ENCODE data around the gene ARIH2. TPM values are rescaled to one million over a fixed set of nuclear protein-coding genes. Genes with fewer than 3 reads are reported as not detected.

The ARIH2 gene
- total RNA-seq, 1 donor from 2014 or later, result 82.5 TPM

DNA sequence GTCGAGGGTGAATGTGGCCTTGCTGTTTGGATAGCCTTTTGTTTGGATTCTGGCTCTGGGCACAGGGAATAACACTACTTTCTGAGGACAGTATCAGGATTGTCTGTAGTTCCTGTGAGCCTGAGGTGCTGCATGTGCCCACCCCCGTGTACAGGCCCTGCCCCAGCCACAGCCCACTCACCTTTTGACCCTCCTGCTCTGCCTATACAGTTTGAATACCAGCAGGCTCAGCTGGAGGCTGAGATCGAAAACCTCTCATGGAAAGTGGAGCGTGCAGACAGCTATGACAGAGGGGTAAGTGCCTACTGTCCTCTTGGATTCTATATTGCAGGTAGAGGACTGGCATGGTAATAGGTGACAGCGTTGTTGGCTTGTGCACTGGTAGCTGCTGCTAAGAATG lies 64.0 kb downstream of the ARIH2 start:
- Mint-ChIP-seq H3K27ac (ENCODE audit: unreplicated experiment) (no peak overlapping the region), H3K9me3 (ENCODE audit: unreplicated experiment) (no peaks in the 10 kb centered on the region), H3K4me3 (ENCODE audit: unreplicated experiment) (no peak overlapping the region), H3K27me3 (ENCODE audit: unreplicated experiment) (no peaks in the 10 kb centered on the region), H3K36me3 (ENCODE audit: unreplicated experiment) (peaks cover 46% of the 10 kb centered on the region), H3K4me1 (ENCODE audit: unreplicated experiment) (no peaks in the 10 kb centered on the region)
- DNase-seq (ENCODE audit: extremely low spot score, unreplicated experiment), result no peak
- TF ChIP-seq CTCF (IDR thresholded peaks at IDR 0.05), result no peak

- H3K9me3 Mint-ChIP-seq (ENCODE audit: unreplicated experiment), result no peaks in the 10 kb centered on the region
- H3K36me3 Mint-ChIP-seq (ENCODE audit: unreplicated experiment), result peaks cover 42% of the 10 kb centered on the region
- no peak overlapping the region for H3K4me3 Mint-ChIP-seq (ENCODE audit: unreplicated experiment)
- H3K4me1 Mint-ChIP-seq (ENCODE audit: unreplicated experiment), result peaks cover 2% of the 10 kb centered on the region
- no peak for TF ChIP-seq CTCF (IDR thresholded peaks at IDR 0.05)
- no peaks in the 10 kb centered on the region for H3K27me3 Mint-ChIP-seq (ENCODE audit: unreplicated experiment)
- no peak overlapping the region for H3K27ac Mint-ChIP-seq (ENCODE audit: unreplicated experiment)
- DNase-seq (ENCODE audit: extremely low spot score, unreplicated experiment), result no peak
Observed at GRCh38 chr3:48983096-48983495, 64.5 kb downstream of the ARIH2 start.

DNA sequence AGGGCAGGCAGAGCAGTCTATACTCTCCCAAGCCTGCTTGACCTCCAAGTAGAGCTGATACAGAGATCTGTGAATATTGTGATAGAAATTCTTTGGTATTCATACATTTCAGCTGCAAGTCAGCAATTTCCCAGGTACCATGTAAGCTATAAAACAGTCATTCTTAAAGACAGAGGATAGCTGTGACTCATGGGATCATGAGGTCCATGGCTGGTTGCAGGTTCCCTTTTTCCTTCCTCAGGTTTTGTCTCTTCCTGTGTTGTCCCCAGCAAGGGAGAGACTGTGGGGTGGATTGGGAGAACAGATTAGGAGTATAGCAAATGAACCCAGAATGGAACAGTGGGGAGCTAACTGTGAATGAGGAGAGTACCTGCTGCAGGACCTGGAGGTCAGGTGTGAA lies 66.0 kb downstream of the ARIH2 start:
- TF ChIP-seq CTCF (IDR thresholded peaks at IDR 0.05), result no peak
- Mint-ChIP-seq H3K27me3 (ENCODE audit: unreplicated experiment) (no peaks in the 10 kb centered on the region), H3K36me3 (ENCODE audit: unreplicated experiment) (peaks cover 32% of the 10 kb centered on the region), H3K27ac (ENCODE audit: unreplicated experiment) (no peak overlapping the region), H3K9me3 (ENCODE audit: unreplicated experiment) (no peaks in the 10 kb centered on the region), H3K4me1 (ENCODE audit: unreplicated experiment) (peaks cover 10% of the 10 kb centered on the region), H3K4me3 (ENCODE audit: unreplicated experiment) (no peak overlapping the region)
- no peak for DNase-seq (ENCODE audit: extremely low spot score, unreplicated experiment)

DNA sequence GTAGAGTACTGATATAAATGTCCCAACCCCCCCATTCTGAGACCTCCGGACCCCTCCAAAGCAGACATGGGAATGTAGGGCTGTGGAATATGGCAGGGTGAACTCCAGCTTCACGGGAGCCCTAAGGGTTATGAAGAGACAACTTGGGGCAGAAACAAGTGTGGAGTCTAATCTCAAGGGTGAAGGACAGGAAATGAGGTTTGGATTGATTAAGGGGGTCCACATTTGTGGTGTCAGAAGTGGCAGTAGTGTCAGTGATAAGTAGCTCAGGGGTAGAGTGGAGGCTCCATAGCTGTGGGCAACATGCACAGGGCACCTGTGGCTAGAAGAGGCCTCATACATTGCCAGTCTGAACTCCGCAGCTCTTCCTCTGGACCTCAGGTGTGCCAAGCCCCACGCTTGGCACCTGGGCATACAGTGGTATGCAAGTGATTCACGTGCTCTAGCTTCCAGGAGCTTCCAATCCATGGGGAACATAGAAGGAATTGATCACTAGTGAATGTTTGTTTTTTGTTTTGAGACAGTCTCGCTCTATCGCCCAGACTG lies 67.3 kb downstream of the ARIH2 start:
- Mint-ChIP-seq H3K4me3 (ENCODE audit: unreplicated experiment) (no peak overlapping the region), H3K36me3 (ENCODE audit: unreplicated experiment) (peaks cover 24% of the 10 kb centered on the region), H3K27ac (ENCODE audit: unreplicated experiment) (no peak overlapping the region), H3K9me3 (ENCODE audit: unreplicated experiment) (no peaks in the 10 kb centered on the region), H3K4me1 (ENCODE audit: unreplicated experiment) (peaks cover 14% of the 10 kb centered on the region), H3K27me3 (ENCODE audit: unreplicated experiment) (no peaks in the 10 kb centered on the region)
- no peak for TF ChIP-seq CTCF (IDR thresholded peaks at IDR 0.05)
- DNase-seq (ENCODE audit: extremely low spot score, unreplicated experiment), result no peak

DNA sequence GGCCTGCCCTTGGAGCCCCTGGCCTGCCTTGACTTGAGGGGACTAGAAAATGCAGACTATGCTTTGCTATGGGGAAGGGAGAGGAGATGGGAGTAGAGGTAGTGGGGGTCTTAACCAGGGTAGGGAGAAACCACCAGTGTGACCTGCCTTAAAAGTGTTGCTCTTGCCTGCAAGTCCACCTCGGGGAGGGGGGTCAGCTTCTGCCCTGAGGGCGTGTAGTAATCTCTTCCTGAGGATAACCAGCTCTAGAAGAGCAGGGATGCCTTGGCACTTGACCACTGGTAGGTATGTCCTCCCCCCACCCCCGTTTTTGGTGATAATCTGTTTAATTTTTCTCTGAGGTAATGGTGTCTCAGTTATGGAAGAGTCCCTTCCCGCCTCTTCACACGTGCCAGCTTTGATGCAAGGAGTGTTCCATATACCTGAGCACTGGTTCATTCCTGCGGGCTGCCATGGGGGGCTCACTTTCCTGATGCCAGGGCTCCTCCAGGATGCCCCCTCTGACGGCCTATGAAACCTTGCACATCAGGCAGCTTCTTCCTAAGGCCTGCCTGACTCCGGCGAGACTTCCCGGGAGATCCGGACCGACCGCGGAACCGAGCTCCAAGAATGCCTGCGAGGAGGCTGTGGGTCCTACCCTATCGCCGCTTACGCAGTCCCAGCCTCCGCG lies 70.6 kb downstream of the ARIH2 start:
- peaks cover 27% of the 10 kb centered on the region for H3K4me1 Mint-ChIP-seq (ENCODE audit: unreplicated experiment)
- peak overlapping the region; percentile 86 for H3K4me3 Mint-ChIP-seq (ENCODE audit: unreplicated experiment)
- no peak for TF ChIP-seq CTCF (IDR thresholded peaks at IDR 0.05)
- H3K27ac Mint-ChIP-seq (ENCODE audit: unreplicated experiment), result peak overlapping the region; percentile 94
- peaks cover 5% of the 10 kb centered on the region for H3K36me3 Mint-ChIP-seq (ENCODE audit: unreplicated experiment)
- no peaks in the 10 kb centered on the region for H3K27me3 Mint-ChIP-seq (ENCODE audit: unreplicated experiment)
- H3K9me3 Mint-ChIP-seq (ENCODE audit: unreplicated experiment), result no peaks in the 10 kb centered on the region
- no peak for DNase-seq (ENCODE audit: extremely low spot score, unreplicated experiment)

Measured in osteocyte (in vitro differentiated cells).